ENCODE measurements around the gene PRSS56. TPM values are rescaled to one million over a fixed set of nuclear protein-coding genes. Genes with fewer than 3 reads are reported as not detected.

Gene PRSS56
- polyA plus RNA-seq, 1 experiment = not detected

DNA sequence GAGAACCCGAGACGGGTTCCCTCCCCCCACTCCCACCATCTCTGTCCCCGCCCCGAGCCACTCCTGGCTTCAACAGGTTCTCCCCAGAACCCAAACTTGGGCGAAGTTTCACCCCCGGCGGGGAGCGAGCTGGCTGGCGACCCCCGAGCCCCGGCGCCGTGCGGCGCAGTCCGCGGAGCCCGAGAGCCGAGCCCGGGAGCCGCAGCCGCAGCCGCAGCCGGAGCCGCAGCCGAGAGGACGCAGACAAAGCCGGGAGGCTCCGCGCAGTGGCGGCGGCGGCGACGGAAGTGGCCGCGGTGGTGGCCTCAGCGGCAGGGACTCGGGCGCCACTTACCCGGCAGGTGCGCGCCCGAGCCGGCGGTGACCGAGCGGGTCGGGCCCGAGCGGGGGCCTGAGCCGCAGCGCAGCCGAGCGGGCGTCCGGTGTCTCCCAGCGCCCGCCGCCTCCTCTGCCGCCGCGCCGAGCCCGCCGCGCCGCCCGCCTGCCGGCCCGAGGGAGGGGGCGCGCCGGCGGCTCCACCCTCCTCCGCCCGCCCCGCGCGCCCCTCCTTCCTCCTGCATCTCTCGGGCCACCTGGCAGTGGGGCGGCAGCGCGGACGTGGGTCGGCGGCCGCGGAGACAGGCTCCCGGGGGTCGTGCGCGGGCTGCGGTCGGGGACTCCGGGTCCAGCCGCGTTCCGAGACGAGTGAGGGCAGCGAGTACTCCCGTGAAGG is 32.6 kb upstream of the PRSS56 start, which contains the start of gene ECEL1:
ECEL1 (minus strand) TSS at position 450 of the 712 bp plus-strand sequence. CDS start 1,181 bp downstream, outside the sequence.
- Histone ChIP-seq H3K27ac (ENCODE audit: low read depth, low read length) (no peak within 1 kb of the TSS), H3K27me3 (ENCODE audit: control insufficient read depth, insufficient read depth, low read length) (peaks cover 46% of the 10 kb centered on the region), H3K9me3 (ENCODE audit: control insufficient read depth, insufficient read depth, low read length) (no peaks in the 10 kb centered on the region; the same call in 1 of the 2 replicates), H3K4me3 (ENCODE audit: low read depth, low read length) (no peak within 1 kb of the TSS)
- POLR2A ChIA-PET = no interaction called here
- TF ChIP-seq, protein P1, sequence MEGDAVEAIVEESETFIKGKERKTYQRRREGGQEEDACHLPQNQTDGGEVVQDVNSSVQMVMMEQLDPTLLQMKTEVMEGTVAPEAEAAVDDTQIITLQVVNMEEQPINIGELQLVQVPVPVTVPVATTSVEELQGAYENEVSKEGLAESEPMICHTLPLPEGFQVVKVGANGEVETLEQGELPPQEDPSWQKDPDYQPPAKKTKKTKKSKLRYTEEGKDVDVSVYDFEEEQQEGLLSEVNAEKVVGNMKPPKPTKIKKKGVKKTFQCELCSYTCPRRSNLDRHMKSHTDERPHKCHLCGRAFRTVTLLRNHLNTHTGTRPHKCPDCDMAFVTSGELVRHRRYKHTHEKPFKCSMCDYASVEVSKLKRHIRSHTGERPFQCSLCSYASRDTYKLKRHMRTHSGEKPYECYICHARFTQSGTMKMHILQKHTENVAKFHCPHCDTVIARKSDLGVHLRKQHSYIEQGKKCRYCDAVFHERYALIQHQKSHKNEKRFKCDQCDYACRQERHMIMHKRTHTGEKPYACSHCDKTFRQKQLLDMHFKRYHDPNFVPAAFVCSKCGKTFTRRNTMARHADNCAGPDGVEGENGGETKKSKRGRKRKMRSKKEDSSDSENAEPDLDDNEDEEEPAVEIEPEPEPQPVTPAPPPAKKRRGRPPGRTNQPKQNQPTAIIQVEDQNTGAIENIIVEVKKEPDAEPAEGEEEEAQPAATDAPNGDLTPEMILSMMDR (IDR thresholded peaks at IDR 0.05; ENCODE audit: low read depth, low read length) = no peak
- CTCF ChIA-PET = no interaction called here
- DNase-seq (ENCODE audit: low read depth, low spot score) = no peak

DNA sequence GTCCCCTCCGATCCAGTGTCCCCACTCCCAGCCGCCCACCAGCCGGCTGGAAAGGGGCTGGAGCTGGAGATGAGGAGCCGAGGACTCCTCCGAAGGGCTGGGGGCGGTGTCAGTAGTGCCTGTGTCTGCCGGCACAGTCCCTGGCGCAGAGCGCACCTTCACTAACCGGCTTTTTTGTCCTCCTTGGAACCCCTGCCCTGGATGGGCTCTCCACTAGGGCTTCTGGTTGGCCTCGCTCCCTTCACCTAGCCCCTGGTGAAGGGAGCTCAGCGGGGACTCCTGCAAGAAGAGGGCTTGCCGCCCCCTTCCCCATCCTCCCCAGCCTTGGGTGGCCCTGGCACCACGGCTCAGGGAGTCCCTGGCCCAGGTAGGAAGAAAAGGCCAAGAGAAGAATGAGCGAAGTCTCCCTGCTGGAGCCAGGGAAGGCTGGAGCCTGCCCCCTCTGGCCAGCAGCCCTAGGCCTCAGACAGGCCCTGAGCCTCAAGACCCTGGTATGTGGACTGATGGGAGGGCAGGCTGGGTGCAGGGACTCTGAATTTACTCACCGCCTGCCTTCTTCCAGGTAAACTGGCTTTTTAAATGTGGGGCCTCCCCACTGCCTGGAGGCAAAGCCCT is 32.0 kb upstream of the PRSS56 start:
- TF ChIP-seq, protein P1 (IDR thresholded peaks at IDR 0.05; ENCODE audit: low read depth, low read length) = no peak
- ChIA-PET POLR2A (no interaction called here), CTCF (no interaction called here)
- Histone ChIP-seq H3K27ac (ENCODE audit: low read depth, low read length) (no peak overlapping the region), H3K27me3 (ENCODE audit: control insufficient read depth, insufficient read depth, low read length) (peaks cover 46% of the 10 kb centered on the region), H3K9me3 (ENCODE audit: control insufficient read depth, insufficient read depth, low read length) (no peaks in the 10 kb centered on the region; the same call in 1 of the 2 replicates), H3K4me3 (ENCODE audit: low read depth, low read length) (no peak overlapping the region)
- DNase-seq (ENCODE audit: low read depth, low spot score) = no peak

DNA sequence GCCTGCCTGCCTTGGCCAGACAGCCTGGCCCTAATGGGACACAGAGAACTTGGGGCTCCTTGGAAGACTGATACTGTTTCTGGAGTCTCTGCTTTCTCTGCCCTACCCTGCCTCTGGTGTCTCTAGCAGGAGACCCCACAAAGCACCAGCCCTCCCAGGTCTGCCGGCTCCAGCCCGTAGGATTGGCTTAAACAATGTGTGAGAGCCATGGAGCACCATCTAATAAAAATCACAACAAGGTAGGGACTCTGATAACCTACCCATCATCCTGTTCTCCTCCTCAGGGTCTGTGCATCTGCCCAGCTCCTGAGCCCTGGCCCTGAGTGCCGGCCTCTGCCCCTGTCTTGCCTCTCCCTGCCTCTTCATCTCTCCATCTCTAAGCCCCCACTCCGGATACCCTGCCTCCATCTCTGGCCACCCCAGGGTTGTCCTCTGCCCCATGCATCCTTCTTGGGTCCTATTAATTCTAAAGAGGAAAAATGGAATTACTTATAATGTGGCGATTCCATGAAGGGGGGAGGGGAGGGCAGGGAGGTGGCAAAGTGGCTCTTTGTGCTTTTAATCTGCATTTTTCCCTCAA is 31.4 kb upstream of the PRSS56 start:
- H3K27ac ChIP-seq (ENCODE audit: low read depth, low read length) = no peak overlapping the region
- peaks cover 47% of the 10 kb centered on the region for H3K27me3 ChIP-seq (ENCODE audit: control insufficient read depth, insufficient read depth, low read length)
- CTCF ChIA-PET = no interaction called here
- no peaks in the 10 kb centered on the region; the same call in 1 of the 2 replicates for H3K9me3 ChIP-seq (ENCODE audit: control insufficient read depth, insufficient read depth, low read length)
- H3K4me3 ChIP-seq (ENCODE audit: low read depth, low read length) = no peak overlapping the region
- TF ChIP-seq, protein P1 (IDR thresholded peaks at IDR 0.05; ENCODE audit: low read depth, low read length) = no peak
- POLR2A ChIA-PET = no interaction called here
- DNase-seq (ENCODE audit: low read depth, low spot score) = no peak

DNA sequence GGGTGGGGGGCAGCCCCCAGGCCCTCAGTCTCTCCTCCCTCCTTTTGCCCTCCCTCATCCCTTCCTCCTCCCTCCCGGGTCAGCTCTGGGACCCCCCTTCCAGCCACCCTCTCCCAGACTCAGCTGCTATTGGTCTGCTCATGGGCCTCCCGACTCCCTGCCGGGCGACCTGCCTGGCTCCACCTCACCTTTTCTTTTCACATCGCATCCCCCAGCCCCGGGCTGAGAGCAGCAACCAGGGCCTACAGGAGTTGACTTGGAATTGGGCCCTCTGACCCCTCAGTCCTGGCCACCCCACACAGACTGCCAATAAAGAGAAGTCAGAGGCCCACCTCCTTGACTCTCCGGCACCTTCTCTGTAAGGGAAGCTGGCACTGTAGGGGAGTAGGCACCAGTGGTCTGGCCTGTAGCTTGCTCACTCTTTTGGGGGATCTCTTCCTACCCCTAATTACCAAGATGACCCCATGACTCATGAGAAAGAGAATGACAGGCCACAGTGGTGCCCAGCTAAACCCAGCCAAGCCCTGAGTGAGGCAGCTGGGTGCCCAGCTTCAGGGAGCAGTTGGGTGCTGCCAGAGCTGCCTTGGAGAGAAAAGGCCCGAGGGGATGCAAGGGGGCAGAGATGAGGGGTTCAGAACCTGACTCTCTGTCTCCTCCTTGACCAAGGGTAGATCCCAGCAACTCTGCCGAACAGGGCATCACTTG is 30.5 kb upstream of the PRSS56 start:
- ChIA-PET CTCF (no interaction called here), POLR2A (no interaction called here)
- Histone ChIP-seq H3K27ac (ENCODE audit: low read depth, low read length) (no peak overlapping the region), H3K4me3 (ENCODE audit: low read depth, low read length) (no peak overlapping the region), H3K9me3 (ENCODE audit: control insufficient read depth, insufficient read depth, low read length) (no peaks in the 10 kb centered on the region; the same call in 1 of the 2 replicates), H3K27me3 (ENCODE audit: control insufficient read depth, insufficient read depth, low read length) (peaks cover 48% of the 10 kb centered on the region)
- TF ChIP-seq, protein P1 (IDR thresholded peaks at IDR 0.05; ENCODE audit: low read depth, low read length) = no peak
- DNase-seq (ENCODE audit: low read depth, low spot score) = no peak

Measured in AG04450 (cell line).